ENCODE measurements around the gene SLA2.
"Not testable (repeated sequence)": the region's sequence is repeated elsewhere in the genome, so short reads cannot be mapped to it uniquely, and the experiment has no call there.

SLA2 gene

DNA sequence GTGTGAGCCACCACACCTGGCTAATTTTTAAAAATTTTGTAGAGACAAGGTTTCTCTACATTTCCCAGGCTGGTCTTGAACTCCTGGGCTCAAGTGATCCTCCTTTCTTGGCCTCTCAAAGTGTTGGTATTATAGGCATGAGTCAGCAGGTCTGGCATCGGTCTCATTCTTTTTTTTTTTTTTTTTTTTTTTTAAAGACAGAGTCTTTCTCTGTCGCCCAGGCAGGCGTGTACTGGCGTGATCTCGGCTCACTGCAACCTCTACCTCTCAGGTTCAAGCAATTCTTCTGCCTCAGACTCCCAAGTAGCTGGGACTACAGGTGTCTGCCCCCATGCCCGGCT, 37.6 kb downstream of the SLA2 start:
- not testable (repeated sequence) for DNase-seq (ENCODE audit: low read depth, low spot score)

DNA sequence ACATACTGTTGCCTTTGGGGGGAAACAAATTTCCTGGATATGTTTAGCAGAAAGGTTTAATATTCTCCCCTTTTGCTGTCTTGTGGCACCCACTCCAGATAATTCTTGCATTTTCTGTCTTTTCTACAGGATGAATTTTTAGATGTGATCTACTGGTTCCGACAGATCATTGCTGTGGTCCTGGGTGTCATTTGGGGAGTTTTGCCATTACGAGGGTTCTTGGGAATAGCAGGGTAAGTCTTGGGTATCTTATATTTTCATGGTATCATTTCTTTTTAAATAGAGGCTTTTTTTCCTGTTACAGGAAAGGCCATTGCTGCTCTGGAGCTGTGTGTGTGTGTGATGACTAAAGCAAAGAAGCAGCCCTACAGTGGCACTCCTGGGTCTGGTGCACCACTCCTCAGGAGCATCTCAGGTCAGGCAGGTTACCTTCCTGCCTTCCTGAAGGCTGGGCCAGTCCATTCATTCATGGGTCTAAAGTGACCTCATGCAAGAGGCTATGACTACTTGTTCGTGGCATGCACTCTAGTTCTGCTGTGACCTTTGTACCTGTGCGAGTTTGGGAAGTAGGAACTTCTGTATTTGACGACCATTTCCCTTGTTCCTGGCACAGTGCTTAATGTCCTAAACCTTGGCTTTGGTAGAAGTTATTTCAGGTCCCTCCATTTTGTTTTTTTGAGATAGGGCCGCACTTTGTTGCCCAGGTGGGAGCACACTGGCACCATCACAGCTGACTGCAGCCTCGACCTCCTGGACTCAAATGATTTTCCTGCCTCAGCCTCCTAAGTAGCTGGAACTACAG, 38.2 kb downstream of the SLA2 start:
- DNase-seq (ENCODE audit: low read depth, low spot score) = no peak

DNA sequence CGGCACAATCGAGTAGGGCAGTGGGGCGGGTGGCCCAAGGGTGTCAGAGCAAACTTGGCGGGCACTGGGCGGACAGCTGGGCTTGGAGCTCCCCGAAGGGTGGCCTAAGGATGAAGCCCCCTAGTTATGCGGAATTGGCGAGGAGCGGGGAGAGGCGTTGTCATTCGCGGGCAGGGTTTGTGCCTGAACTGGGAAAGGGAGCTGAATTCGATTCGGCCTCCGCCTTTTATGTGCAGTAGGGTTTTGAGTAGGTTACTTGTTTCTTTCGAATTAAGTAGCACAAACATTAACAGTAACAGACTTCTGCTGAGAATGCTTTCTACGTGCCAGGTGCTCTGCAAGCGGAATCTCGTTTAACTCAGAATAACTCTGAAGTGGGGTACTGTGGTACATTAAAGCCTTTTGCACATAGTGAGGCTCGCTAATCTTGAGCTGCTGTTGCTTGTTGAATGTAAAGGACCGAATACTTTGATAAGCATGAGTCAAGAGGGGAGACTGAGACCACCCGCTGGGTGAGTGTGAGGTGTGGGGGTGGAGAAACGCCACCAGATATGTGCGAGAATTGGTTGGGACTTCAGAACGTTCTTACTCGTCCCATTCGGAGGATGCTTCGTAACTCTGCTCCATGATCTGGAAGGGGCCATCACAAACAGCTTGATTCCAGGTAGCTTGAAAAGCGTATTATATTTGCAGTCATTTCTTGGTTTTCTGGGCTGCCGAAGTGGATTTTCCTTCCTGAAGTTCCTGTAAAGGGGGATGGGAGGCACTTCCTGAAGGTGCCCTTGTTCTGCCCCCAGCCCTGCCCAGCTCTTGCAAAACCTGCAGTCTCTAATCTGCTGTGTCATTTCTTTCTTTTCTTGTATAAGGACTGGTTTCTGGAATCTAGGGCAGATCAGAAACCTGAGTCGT, 39.6 kb downstream of the SLA2 start:
- DNase-seq (ENCODE audit: low read depth, low spot score) = peak; percentile 45

DNA sequence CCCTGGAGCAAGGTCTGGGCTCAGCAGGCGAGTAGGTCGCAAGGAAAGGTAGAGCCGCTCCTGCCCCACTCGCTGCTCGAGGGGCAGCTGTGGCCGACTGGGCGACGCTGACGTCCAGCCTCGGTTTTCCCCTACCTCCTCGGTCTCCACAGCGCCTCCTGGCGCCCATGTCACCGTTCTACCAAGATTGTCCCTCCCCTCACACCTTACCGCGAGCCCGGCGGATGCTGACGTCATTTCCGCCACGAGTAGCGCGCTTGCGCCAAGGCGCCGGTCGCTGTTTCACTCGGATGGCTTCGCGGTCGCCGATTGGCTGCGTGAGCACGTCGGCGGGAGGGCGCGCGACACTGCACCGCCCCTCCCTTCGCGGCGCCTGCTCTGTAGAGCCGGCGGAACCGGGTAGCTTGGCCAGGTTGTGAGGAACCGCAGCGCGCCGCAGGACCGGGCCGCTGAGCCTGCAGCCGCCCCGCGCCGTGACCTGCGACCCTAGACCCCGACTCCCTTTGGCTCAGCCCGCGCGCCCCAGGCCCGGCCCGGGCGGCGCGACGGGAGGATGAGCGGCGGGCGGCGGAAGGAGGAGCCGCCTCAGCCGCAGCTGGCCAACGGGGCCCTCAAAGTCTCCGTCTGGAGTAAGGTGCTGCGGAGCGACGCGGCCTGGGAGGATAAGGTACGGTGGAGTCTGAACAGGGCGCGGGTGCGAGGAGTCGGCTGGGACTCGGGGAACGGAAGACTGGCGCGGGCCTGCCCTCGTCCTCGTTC, 40.4 kb downstream of the SLA2 start, which contains the start of gene RAB5IF:
Gene RAB5IF, plus strand, starts transcription at position 381 of the 759 bp plus-strand sequence. Its CDS starts 173 bp downstream, at position 554.
- DNase-seq (ENCODE audit: low read depth, low spot score) = peak; percentile 100

DNA sequence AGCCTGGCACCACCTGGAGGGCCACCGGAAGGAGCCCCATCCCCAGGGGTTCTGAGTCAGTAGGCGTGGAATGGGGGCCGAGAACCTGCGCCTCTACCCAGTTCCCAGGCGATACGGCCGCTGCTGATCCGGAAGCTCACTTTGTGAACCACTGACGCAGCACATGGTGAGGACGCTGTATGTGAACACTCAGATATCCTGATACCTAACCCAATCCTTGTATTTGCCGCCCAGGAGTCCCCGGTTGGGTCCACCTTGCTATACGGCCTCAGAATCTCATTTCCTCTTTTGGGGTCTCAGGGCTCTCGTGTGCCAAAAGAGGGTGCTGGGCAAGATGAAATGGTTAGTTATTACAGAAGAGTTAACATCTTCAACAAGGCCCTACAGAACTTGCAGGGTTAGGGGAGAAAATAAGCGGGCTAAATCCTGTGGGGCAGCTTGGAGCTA, 41.0 kb downstream of the SLA2 start:
- no peak for DNase-seq (ENCODE audit: low read depth, low spot score)

DNA sequence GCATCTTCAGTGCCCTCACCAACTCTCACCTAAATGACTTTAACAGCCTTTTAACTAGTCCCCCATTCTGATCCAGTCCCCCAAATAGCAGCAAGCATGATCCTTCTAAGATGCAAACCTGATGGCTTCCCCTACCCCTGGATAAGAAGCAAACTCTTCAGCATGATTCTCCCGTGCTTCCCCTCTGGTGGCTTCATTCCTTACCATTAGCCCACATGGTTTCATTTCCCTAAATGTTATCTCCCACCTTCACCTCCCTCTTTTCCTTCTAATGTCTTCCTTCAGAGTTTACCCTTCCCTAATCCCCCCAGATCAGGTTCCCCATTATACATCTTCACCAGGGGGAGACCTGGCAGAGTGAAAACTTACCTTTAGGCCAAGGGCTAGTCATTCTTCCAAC, 44.5 kb downstream of the SLA2 start:
- DNase-seq (ENCODE audit: low read depth, low spot score) = no peak

DNA sequence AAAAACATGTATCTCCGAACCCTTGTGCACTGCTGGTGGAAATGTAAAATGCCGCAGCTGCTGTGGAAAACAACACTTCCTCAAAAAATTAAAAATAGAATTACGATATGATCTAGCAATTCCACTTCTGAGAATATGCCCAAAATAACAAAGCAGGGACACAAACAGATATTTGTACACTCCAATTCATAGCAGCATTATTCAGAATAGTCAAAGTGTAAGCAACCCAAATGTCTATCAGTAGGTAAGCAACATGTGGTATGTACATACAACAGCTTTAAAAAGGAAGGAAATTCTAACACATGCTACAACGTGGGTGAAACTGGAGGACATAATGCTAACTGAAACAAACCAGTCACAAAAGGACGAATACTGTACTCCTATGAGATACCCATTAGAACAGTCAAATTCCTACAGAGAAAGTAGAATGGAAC, 46.1 kb downstream of the SLA2 start:
- no peak for DNase-seq (ENCODE audit: low read depth, low spot score)

DNA sequence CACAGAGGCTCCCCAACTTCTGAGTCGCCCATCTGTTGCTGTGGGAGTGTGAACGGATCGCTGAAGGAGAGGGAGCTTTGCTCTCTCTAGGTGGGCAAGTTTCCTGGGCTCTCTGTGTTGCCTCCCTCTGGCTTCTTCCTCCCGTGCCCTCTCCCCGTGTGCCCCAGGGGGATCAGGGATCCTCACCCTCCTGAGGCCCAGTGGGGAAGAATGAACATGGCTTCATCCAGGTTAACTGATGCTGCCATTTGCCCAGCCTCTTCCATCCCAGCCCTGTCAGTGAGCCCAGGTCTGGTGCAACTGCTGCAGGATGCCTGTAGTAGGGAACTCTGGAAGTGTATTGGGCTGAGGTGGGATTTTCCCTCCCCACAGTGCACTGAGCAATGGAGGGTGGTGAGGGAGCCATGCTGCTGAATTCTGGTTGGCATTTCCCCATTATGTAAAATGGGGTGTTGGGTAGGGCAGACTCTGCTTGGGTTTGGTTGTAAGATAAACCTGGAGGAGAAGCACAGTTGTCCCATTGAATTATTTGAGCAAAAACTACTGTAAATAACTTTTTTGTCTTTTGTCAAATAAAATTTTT, 52.6 kb downstream of the SLA2 start:
- DNase-seq (ENCODE audit: low read depth, low spot score) = no peak

DNA sequence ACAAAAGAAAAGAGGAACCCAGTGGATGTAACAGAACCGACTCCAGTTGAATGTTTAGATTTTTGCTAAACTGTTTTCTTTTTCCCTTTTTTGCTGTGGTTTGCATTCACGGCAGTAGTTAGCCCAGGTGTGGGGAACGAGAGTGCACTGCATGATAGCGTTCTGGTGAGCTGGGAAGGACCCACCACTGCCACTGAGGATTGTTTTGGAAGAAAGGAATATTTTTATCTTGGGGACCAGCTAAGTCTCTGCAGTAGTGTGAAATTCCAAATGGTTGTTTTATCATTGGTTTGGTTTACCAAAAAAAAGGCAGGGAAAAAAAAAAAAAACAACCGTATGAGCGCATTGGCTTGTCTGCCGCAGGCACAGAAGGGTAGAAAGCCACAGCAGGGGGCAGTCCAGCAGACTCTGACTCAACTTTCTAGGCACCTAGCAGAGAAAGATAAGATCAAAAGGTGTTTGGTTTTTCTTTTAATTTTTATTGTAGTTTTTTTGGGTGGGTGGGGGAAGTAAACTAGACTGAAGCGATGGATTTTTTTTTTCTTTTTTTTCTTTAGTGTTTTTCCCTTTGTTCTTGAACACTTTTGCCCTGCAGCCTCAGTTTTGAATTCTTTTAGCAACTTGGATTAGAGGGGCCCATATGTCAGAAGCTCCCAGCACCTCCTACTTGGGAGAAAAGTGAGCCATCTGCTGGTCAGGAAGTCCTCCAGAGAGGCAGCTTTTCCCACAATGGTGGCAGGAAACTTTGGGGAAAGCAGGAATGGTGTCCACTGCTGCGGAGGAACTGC, 53.9 kb downstream of the SLA2 start:
- peak; percentile 85 for DNase-seq (ENCODE audit: low read depth, low spot score)

DNA sequence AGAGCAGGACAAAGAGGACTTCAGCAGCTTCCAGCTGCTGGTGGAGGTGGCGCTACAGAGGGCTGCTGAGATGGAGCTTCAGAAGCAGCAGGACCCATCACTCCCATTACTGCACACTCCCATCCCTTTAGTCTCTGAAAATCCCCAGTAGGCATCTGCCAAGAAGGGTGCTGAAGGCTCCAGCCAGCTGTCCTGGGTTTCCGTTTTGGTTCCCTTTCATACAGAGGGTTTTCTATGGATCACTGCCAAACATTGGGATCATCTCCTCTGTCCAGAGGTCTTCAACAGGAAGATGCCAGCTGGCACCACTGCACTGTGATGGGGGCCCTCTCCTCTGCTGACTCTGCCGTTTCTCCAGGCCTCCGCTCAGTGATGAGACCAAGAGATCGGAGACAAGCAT, 54.7 kb downstream of the SLA2 start:
- no peak for DNase-seq (ENCODE audit: low read depth, low spot score)

DNA sequence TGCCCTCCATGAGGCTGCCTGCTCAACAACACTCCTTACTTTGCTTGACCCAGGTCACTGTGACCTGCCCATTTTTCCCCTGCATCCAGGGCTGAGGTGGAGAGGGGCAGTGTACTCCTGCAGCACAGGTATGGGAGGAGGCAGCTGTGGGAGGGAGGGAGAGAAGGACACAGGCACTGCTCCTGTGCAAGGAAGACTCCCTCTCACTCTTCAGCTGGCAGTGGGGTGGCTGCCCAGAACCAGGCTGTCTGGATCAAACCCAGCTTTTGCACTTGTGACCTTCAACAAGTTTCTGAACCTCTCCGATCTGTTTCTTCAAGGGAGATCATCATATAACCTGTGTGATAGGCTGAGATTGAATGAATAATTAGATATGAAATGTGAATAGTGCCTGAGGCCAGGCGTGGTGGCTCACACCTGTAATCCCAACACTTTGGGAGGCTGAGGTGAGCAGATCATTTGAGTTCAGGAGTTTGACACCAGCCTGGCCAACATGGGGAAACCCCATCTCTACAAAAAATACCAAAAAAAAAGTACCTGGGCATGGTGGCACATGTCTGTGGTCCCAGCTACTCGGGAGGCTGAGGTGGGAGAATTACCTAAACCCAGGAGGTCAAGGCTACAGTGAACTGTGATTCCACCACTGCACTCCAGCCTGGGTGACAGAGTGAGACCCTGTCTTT, 58.5 kb downstream of the SLA2 start:
- no peak for DNase-seq (ENCODE audit: low read depth, low spot score)

DNA sequence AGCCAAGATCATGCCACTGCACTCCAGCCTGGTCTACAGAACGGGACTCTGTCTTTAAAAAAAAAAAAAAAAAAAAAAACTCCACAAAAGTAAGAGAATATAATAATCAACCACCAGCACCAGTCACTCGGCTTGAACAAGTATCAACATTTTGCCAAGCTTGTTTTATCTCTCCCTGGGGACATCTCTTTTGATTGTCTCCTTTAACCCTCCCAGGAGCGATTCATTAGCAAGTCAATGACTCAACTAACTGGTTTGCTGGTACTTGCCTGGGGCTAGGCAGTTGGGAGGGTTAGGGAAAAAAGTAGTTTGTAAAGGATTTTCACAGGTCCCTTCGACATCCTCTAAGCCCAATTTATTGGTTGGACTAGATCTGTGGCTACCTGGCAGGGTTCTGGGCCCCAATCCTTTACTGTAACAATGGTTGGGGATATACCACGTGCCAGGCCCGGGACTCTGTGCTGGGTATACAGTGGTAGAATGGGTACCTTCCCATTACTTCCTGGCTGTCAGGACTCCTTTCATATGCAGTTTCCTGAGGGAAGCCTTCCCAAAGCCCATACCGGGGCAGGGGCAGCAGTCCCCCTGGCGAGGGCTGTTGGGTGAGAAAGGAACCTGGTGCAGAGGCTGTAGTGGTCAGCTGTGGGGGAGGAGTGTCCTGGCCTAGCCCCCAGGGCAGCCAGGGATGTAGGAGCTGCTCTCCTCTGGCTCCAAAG, 60.4 kb downstream of the SLA2 start:
- DNase-seq (ENCODE audit: low read depth, low spot score) = peak; percentile 96

DNA sequence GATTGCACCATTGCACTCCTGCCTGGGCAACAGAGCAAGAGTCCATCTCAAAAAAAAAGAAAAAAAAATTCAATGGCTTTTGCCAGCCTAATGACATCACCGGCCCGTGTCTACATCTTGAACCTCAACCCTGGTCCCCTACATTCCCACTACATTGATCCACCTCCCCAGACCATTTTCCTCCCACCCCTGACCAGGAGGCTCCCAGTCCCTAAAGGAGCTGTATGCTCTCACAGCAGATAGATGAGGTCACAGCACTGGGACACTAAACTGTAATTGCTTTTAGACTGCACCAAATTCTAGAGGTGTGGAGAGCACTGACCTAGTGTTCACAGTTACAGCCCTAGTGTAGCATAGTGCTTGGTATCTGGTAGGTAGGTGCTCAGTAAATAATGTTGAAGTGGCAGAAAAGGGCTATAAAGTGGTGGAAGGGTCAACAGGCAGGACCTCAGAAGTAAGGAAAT, 61.9 kb downstream of the SLA2 start:
- DNase-seq (ENCODE audit: low read depth, low spot score) = no peak

DNA sequence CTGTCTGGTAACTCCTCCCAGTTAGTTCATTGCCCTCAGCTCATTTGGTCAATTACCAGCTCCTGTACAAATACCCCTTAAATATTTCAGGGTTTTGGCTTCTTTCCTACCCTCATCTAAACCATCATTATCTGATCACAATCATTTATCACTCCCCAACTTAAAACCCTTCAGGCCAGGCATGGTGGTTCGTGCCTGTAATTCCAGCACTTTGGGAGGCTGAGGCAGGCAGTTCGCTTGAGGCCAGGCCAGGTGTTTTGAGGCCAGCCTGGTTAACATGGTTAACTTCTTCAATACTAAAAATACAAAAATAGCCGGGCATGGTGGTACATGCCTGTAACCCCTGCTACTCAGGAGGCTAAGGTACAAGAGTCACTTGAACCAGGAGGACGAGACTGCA, 63.2 kb downstream of the SLA2 start:
- DNase-seq (ENCODE audit: low read depth, low spot score) = no peak

DNA sequence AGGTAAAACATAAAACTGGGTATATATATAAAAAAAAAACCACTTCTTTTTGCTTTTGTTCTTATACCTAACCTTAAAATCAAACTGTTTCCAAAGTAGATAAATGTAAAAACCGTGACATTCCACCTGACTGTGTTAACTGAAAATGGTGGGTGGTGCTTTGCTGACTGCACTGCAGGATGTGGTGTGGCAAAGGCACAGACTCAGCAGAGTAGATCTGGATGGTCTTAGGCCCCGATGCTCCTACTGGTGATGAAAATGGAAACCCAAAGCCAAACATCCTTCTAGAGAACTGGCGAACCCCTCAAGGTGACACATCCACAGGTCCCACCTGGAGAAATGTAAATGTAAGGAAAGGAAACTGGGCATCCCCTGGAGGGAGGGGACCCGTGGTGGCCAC, 63.7 kb downstream of the SLA2 start:
- no peak for DNase-seq (ENCODE audit: low read depth, low spot score)

DNA sequence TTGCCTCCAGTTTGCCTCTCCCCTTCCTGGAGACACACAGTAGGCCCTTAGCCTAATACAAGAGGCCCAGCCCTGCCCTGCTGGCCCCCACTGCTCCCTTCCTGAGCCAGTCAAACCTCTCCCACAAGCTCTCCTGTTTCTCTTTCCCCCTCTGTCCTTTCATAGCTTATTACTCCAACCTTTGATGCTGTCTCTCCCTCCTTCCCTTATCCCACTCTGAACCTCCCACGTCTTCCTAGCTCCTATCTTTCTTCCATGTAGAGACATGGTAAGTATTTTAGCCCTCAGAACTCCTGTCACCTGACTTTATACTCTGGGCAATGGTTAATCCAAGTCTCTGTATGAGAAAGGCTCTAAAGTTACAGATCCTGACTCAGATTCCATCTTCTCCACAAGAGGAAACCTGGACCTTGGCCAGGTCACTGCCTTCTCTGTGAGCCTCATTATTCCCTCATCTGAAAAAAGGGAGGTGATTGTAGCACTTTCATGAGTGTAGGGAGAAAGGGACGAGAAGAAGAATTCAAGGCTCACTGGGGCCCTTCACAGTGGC, 65.9 kb downstream of the SLA2 start:
- no peak for DNase-seq (ENCODE audit: low read depth, low spot score)

DNA sequence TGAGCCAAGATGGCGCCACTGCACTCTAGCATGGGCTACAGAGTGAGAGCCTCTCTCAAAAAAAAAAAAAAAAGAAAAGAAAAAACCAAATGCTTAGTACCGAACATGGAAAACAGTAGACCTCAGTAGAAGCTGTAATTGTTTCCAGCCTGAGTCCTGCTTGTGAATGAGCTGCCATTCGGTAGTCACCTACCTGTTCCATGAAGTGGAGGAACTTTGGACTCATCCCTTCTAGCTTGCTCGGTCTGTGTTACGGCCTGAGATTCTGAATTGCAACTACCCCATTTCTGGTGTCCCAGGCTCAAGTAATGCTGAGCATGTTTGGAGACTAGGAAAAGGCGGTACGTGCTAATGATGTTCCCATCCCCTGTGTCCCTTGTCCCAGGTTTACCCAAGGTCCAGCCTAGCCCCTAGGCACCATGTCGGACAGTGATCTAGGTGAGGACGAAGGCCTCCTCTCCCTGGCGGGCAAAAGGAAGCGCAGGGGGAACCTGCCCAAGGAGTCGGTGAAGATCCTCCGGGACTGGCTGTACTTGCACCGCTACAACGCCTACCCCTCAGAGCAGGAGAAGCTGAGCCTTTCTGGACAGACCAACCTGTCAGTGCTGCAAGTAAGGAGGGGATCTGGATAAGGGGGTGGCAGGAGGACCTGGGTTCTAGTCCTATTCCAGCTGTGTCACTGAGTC, 67.5 kb downstream of the SLA2 start:
- DNase-seq (ENCODE audit: low read depth, low spot score) = no peak

DNA sequence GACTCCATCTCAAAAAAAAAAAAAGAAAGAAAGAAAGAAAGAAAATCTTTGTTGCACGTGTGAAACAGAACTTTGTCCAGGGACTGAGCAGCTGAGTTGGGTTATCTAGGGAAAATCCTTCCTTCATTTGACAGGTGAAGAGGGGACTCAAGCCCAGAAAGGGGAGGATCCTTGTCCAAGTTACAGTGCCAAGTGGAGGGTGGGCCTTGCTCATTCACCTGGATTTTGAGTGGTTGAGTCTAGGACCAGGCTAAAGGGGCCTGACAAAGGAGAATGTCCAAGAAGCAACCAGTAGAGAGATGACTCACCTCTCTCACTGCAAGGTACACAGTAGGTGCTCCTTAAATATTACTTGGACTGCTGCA, 69.9 kb downstream of the SLA2 start:
- DNase-seq (ENCODE audit: low read depth, low spot score) = no peak
